KMS-11 (cell line): ENCODE data around the gene ELMO1.

Source experiments
- H2AFZ ChIP-seq: fragments of 200-600 bp; sonication (generic); 2 replicates; pipeline ENCODE4 v1.6.1; 2016; ENCODE audit warnings: antibody characterized with exemption, mixed run types, low read depth
- H3K27ac ChIP-seq: fragments of 200-600 bp; sonication (generic); 2 replicates; pipeline ENCODE4 v1.6.1; 2016; ENCODE audit warnings: mild to moderate bottlenecking, mixed run types
- H3K27me3 ChIP-seq: fragments of 200-600 bp; sonication (generic); 2 replicates; pipeline ENCODE4 v1.6.1; 2017; ENCODE audit warnings: mild to moderate bottlenecking, low read depth, mixed run types, moderate library complexity; ENCODE audit not compliant: insufficient read depth
- H3K36me3 ChIP-seq: fragments of 200-600 bp; sonication (generic); 2 replicates; pipeline ENCODE4 v1.6.1; 2017; ENCODE audit warnings: mild to moderate bottlenecking, mixed run types; ENCODE audit not compliant: insufficient read depth
- H3K4me1 ChIP-seq: fragments of 200-600 bp; sonication (generic); 2 replicates; pipeline ENCODE4 v1.6.1; 2016; ENCODE audit warnings: mild to moderate bottlenecking, low read depth, mixed run types; ENCODE audit not compliant: poor library complexity, severe bottlenecking
- H3K4me2 ChIP-seq: fragments of 200-600 bp; sonication (generic); 2 replicates; pipeline ENCODE4 v1.7.0; 2016; ENCODE audit warnings: mild to moderate bottlenecking, mixed run types
- H3K4me3 ChIP-seq: fragments of 200-600 bp; sonication (generic); IDR thresholded peaks from 2 replicates; pipeline ENCODE4 v1.6.1; 2017; ENCODE audit warnings: low read depth, low read length, mixed read lengths; ENCODE audit not compliant: insufficient read depth
- H3K79me2 ChIP-seq: fragments of 200-600 bp; sonication (generic); 2 replicates; pipeline ENCODE4 v1.6.1; 2016; ENCODE audit warnings: low read depth, mixed run types; ENCODE audit not compliant: insufficient read depth
- H3K9ac ChIP-seq: fragments of 200-600 bp; sonication (generic); 2 replicates; pipeline ENCODE4 v1.6.1; 2016; ENCODE audit warnings: mild to moderate bottlenecking, mixed run types
- H4K20me1 ChIP-seq: fragments of 200-600 bp; sonication (generic); 2 replicates; pipeline ENCODE4 v1.6.1; 2016; ENCODE audit warnings: mild to moderate bottlenecking, mixed run types; ENCODE audit not compliant: insufficient read depth
- TF ChIP-seq, protein P1 (sequence below): fragments of 200-600 bp; sonication (generic); conservative IDR thresholded peaks from 2 replicates; pipeline ENCODE4 v1.6.1; 2017; ENCODE audit warnings: low read depth, mild to moderate bottlenecking, antibody characterized with exemption, low read length, moderate library complexity, mixed read lengths

Gene ELMO1

GRCh38 chr7:37399876-37400421, 48.7 kb downstream of the ELMO1 start:
- H2AFZ ChIP-seq: no peak overlapping the region
- no peaks in the 10 kb centered on the region for H3K79me2 ChIP-seq
- H3K27ac ChIP-seq: no peak overlapping the region
- H3K9ac ChIP-seq: no peak overlapping the region
- H3K36me3 ChIP-seq: no peaks in the 10 kb centered on the region
- no peak overlapping the region for H3K4me2 ChIP-seq
- TF ChIP-seq, protein P1, sequence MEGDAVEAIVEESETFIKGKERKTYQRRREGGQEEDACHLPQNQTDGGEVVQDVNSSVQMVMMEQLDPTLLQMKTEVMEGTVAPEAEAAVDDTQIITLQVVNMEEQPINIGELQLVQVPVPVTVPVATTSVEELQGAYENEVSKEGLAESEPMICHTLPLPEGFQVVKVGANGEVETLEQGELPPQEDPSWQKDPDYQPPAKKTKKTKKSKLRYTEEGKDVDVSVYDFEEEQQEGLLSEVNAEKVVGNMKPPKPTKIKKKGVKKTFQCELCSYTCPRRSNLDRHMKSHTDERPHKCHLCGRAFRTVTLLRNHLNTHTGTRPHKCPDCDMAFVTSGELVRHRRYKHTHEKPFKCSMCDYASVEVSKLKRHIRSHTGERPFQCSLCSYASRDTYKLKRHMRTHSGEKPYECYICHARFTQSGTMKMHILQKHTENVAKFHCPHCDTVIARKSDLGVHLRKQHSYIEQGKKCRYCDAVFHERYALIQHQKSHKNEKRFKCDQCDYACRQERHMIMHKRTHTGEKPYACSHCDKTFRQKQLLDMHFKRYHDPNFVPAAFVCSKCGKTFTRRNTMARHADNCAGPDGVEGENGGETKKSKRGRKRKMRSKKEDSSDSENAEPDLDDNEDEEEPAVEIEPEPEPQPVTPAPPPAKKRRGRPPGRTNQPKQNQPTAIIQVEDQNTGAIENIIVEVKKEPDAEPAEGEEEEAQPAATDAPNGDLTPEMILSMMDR: no peak
- H3K27me3 ChIP-seq: no peaks in the 10 kb centered on the region
- H3K4me3 ChIP-seq: no peak overlapping the region
- H3K4me1 ChIP-seq: peaks cover 16% of the 10 kb centered on the region
- no peaks in the 10 kb centered on the region for H4K20me1 ChIP-seq

DNA sequence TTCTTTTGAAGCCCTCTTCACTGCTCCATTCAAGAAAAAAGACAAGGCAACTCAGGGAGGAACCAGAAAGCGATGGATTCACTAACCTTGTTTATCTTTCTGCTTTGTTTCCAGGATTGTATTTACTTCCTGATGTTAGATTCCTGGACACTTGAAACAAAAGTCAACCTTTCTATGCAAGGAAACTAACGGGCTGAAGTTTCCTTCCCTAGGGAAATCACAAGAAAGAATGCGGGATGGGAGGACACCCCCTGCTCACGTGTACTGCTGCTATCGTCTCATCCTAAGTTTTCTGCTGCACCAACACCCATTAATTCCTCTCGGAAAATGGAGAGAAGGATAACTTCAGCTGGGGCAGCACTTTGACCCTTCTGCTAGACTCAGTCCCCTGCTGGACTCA, 50.3 kb downstream of the ELMO1 start:
- H3K4me2 ChIP-seq: no peak overlapping the region

GRCh38 chr7:37395618-37396259, 52.9 kb downstream of the ELMO1 start:
- H3K4me2 ChIP-seq: peak overlapping the region; percentile 74
- no peaks in the 10 kb centered on the region for H3K27me3 ChIP-seq
- peak overlapping the region; percentile 23; the same call in 1 of the 2 replicates for H2AFZ ChIP-seq
- peak overlapping the region; percentile 80 for H3K27ac ChIP-seq
- H3K9ac ChIP-seq: peak overlapping the region; percentile 32
- H3K79me2 ChIP-seq: no peaks in the 10 kb centered on the region
- no peaks in the 10 kb centered on the region for H4K20me1 ChIP-seq
- peaks cover 36% of the 10 kb centered on the region for H3K4me1 ChIP-seq
- no peaks in the 10 kb centered on the region for H3K36me3 ChIP-seq
- no peak overlapping the region for H3K4me3 ChIP-seq
- TF ChIP-seq, protein P1: no peak

More for the DNA sequence above, 50.3 kb downstream of the ELMO1 start:
- Histone ChIP-seq H3K36me3 (no peaks in the 10 kb centered on the region), H3K27me3 (no peaks in the 10 kb centered on the region), H3K79me2 (no peaks in the 10 kb centered on the region), H3K4me1 (peaks cover 32% of the 10 kb centered on the region), H2AFZ (no peak overlapping the region), H3K4me3 (no peak overlapping the region), H3K9ac (no peak overlapping the region), H4K20me1 (no peaks in the 10 kb centered on the region), H3K27ac (no peak overlapping the region)
- TF ChIP-seq, protein P1: no peak

- no peak overlapping the region for H2AFZ ChIP-seq
- H3K4me3 ChIP-seq: no peak overlapping the region
- H3K36me3 ChIP-seq: no peaks in the 10 kb centered on the region
- no peaks in the 10 kb centered on the region for H3K27me3 ChIP-seq
- peak overlapping the region; percentile 9; the same call in 1 of the 2 replicates for H3K27ac ChIP-seq
- H4K20me1 ChIP-seq: no peaks in the 10 kb centered on the region
- H3K4me2 ChIP-seq: peak overlapping the region; percentile 21; the same call in 1 of the 2 replicates
- peaks cover 36% of the 10 kb centered on the region for H3K4me1 ChIP-seq
- no peaks in the 10 kb centered on the region for H3K79me2 ChIP-seq
- TF ChIP-seq, protein P1: no peak
- H3K9ac ChIP-seq: no peak overlapping the region
Measured at GRCh38 chr7:37394158-37394557, 54.5 kb downstream of the ELMO1 start.
